Measurements from ENCODE around the gene MAP3K5. TPM values are rescaled to one million over a fixed set of nuclear protein-coding genes. Genes with fewer than 3 reads are reported as not detected.

Gene MAP3K5
- total RNA-seq, 1 experiment from 2014 or later, result 8.1 TPM

DNA sequence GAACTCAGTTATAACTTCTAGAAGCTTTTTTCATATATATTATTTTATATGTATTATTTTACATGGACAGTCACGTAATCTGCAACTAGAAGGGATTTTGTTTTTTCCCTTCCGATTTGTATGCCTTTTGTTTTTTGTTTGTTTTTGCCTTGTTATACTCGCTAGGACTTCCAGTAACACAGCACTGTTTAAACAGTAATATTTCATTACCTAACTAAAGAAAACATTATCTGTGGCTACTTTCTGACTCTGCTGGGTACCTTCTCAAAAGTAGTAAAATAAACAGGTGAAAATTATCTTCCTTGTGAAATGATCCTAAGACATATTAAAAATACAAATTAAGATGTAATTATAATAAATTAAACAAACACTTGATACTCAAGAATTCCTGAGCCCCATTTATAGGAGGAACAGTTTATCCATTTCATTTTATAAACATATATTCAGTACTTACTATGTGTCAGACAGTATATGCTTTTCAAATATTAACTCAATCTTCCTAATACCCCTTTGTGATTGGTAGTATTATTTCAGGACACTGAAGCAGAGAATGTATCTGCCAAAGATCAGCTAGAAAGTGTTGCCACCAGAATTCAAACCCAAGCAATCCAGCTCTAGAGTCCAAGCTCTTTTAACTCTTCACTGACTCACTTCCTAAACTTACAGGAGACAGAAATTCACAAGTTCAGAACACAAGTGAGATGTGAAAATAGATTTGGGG, 65.3 kb downstream of the MAP3K5 start:
- CTCF ChIA-PET, result no interaction called here
- H3K27me3 ChIP-seq (ENCODE audit: control insufficient read depth, insufficient read depth, low read length), result no peaks in the 10 kb centered on the region
- in situ Hi-C loops (cut with HindIII; ENCODE audit: low pct_unique_long_range_greater_than_20kb, low sequenced_read_pairs) (no loop called here), intact Hi-C loops (cut with micrococcal nuclease; ENCODE audit: unreplicated experiment) (no loop called here)
- DNase-seq (ENCODE audit: low read depth, low spot score) (no peak), ATAC-seq (no peak)
- no peaks in the 10 kb centered on the region for H3K4me1 ChIP-seq (ENCODE audit: control insufficient read depth, insufficient read depth, low read length)
- POLR2A ChIA-PET, result no interaction called here
- no peaks in the 10 kb centered on the region for H3K36me3 ChIP-seq (ENCODE audit: control insufficient read depth, insufficient read depth, low read length)
- no TSS peak for BruUV-seq (replicated peaks)
- H3K27ac ChIP-seq (ENCODE audit: low read length), result no peak overlapping the region
- no peak overlapping the region for H3K4me3 ChIP-seq (ENCODE audit: low read depth in 2 of 2, low read length in 2 of 2)
- TF ChIP-seq POLR2AphosphoS5 (IDR thresholded peaks at IDR 0.05; ENCODE audit: low read depth, low read length) (no peak), REST (IDR thresholded peaks at IDR 0.05; ENCODE audit: insufficient read depth in 1 of 2, low read depth in 2 of 2, low read length in 1 of 2) (no peak), TCF7L2 (IDR thresholded peaks at IDR 0.05; ENCODE audit: low read depth, low read length) (no peak), SIN3A (IDR thresholded peaks at IDR 0.05; ENCODE audit: borderline replicate concordance, insufficient read depth, low read depth, low read length) (no peak)
- TF ChIP-seq, protein P1, sequence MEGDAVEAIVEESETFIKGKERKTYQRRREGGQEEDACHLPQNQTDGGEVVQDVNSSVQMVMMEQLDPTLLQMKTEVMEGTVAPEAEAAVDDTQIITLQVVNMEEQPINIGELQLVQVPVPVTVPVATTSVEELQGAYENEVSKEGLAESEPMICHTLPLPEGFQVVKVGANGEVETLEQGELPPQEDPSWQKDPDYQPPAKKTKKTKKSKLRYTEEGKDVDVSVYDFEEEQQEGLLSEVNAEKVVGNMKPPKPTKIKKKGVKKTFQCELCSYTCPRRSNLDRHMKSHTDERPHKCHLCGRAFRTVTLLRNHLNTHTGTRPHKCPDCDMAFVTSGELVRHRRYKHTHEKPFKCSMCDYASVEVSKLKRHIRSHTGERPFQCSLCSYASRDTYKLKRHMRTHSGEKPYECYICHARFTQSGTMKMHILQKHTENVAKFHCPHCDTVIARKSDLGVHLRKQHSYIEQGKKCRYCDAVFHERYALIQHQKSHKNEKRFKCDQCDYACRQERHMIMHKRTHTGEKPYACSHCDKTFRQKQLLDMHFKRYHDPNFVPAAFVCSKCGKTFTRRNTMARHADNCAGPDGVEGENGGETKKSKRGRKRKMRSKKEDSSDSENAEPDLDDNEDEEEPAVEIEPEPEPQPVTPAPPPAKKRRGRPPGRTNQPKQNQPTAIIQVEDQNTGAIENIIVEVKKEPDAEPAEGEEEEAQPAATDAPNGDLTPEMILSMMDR (IDR thresholded peaks at IDR 0.05), result no peak
- no peaks in the 10 kb centered on the region for H3K9me3 ChIP-seq (ENCODE audit: control insufficient read depth, insufficient read depth, low read depth, low read length)

DNA sequence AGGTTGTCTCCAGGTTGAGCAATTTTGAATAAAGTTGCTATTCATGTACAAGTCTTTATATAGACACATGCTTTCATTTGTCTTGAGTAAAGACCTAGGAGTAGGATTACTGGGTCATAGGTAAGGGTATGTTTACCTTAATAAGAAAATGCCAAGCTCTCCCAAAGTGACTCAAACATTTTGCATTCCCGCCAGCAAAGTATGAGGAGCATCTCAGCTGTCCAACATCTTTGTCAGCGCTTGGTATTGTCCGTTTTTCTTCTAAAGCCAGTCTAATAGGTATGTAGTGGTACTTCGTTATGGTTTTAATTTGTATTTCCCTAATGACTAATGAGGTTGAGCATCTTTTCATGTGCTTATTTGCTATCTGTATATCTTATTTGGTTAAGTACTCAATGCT, 67.2 kb downstream of the MAP3K5 start:
- ChIA-PET POLR2A (no interaction called here), CTCF (no interaction called here)
- no peak for ATAC-seq
- Histone ChIP-seq H3K27me3 (ENCODE audit: control insufficient read depth, insufficient read depth, low read length) (no peaks in the 10 kb centered on the region), H3K4me3 (ENCODE audit: low read depth in 2 of 2, low read length in 2 of 2) (no peak overlapping the region), H3K36me3 (ENCODE audit: control insufficient read depth, insufficient read depth, low read length) (no peaks in the 10 kb centered on the region), H3K9me3 (ENCODE audit: control insufficient read depth, insufficient read depth, low read depth, low read length) (no peaks in the 10 kb centered on the region), H3K4me1 (ENCODE audit: control insufficient read depth, insufficient read depth, low read length) (no peaks in the 10 kb centered on the region), H3K27ac (ENCODE audit: low read length) (no peak overlapping the region)
- TF ChIP-seq TCF7L2 (IDR thresholded peaks at IDR 0.05; ENCODE audit: low read depth, low read length) (no peak), SIN3A (IDR thresholded peaks at IDR 0.05; ENCODE audit: borderline replicate concordance, insufficient read depth, low read depth, low read length) (no peak), REST (IDR thresholded peaks at IDR 0.05; ENCODE audit: insufficient read depth in 1 of 2, low read depth in 2 of 2, low read length in 1 of 2) (no peak), POLR2AphosphoS5 (IDR thresholded peaks at IDR 0.05; ENCODE audit: low read depth, low read length) (no peak)
- TF ChIP-seq, protein P1 (IDR thresholded peaks at IDR 0.05), result no peak
- intact Hi-C loops (cut with micrococcal nuclease; ENCODE audit: unreplicated experiment), result no loop called here
- no TSS peak for BruUV-seq (replicated peaks)
- DNase-seq (ENCODE audit: low read depth, low spot score), result no peak
- in situ Hi-C loops (cut with HindIII; ENCODE audit: low pct_unique_long_range_greater_than_20kb, low sequenced_read_pairs), result no loop called here

Data from Panc1 (cell line).